Breast epithelium (tissue), 3 donors: ENCODE measurements around the gene ATP1A4.

ENCODE experiments used
- POLR2A ChIP-seq: fragments of 450-650 bp; IDR thresholded peaks from one replicate; pipeline ENCODE4 v1.6.1; 2016; ENCODE audit warnings: antibody characterized with exemption, mild to moderate bottlenecking, moderate library complexity
- TF ChIP-seq, protein P1 (sequence below), 3 donors: fragments of 450-650 bp; IDR thresholded peaks; one replicate each; pipeline ENCODE4 v1.5.1; 2016 to 2017; ENCODE audit warnings: antibody characterized with exemption in 3 of 3, mild to moderate bottlenecking in 3 of 3, moderate library complexity in 3 of 3

DNA sequence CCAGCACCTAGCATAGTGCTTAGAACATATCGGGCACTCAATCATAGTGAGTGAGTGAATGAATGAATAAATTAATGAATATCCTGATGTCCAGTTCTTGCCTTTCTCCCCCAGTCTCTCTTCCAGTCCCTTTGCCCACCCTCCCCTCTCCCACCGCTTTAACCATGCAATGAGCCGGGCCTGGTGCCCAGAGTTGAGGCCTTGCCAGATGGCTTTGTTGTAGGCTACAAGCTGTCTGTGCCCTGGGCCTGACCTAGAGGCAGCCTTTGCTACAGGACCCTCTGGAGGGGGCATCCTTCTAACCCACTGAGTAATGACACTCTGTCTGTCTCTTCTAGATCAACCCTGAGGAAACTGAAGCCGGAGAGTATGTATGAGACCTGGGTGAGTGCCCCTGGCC is 45.8 kb downstream of the ATP1A4 start:
- TF ChIP-seq, protein P1, sequence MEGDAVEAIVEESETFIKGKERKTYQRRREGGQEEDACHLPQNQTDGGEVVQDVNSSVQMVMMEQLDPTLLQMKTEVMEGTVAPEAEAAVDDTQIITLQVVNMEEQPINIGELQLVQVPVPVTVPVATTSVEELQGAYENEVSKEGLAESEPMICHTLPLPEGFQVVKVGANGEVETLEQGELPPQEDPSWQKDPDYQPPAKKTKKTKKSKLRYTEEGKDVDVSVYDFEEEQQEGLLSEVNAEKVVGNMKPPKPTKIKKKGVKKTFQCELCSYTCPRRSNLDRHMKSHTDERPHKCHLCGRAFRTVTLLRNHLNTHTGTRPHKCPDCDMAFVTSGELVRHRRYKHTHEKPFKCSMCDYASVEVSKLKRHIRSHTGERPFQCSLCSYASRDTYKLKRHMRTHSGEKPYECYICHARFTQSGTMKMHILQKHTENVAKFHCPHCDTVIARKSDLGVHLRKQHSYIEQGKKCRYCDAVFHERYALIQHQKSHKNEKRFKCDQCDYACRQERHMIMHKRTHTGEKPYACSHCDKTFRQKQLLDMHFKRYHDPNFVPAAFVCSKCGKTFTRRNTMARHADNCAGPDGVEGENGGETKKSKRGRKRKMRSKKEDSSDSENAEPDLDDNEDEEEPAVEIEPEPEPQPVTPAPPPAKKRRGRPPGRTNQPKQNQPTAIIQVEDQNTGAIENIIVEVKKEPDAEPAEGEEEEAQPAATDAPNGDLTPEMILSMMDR (IDR thresholded peaks at IDR 0.05) = no peak
- TF ChIP-seq POLR2A = no peak
